ENCODE data around the gene ANAPC15.

DNA sequence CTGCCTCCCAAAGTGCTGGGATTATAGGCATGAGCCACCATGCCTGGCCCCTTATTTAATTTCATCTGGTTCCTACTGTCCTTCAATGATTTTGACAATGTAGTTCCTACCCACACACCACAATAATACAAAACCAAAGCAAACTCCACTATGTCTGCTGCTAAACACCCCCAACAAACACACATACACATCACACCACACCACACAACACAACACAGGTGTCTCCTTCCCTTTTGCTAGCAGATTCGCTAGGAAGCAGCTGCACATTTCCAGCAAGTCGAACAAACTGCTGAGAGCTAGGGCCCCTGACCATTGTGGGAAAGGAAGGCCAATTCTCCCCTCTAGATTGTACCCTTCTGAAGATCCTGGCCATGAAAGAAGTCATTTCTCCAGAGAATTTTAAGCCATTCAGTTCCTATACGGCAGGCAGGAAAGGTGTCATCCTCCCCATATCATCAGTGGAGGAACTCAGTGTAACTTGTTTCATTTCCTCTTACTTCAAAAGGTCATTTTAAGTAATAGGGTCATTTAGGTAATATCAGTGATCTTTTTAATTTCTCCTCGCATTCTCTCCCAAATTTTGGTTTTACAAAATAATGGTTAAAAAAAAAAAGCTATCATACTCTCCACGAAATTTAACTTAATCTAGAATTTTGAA is 50.6 kb downstream of the ANAPC15 start:
- TF ChIP-seq CTCF (IDR thresholded peaks at IDR 0.05) (no peak), POLR2A (IDR thresholded peaks at IDR 0.05) (no peak)
